DOHH2 (cell line): ENCODE measurements around the gene URI1.

ENCODE experiments used
- H3F3A ChIP-seq: fragments of 200-600 bp; sonication (generic), shearing (Covaris generic); 2 replicates; pipeline ENCODE4 v1.6.0; 2016; ENCODE audit warnings: antibody characterized with exemption, mild to moderate bottlenecking; ENCODE audit not compliant: control insufficient read depth, insufficient read depth
- H3K27ac ChIP-seq: fragments of 200-600 bp; sonication (generic); 2 replicates; pipeline ENCODE4 v1.5.1; 2014; ENCODE audit warnings: low read depth, mild to moderate bottlenecking, low read length, moderate library complexity
- H3K27me3 ChIP-seq: fragments of 200-600 bp; sonication (generic); 2 replicates; pipeline ENCODE4 v1.6.1; 2014; ENCODE audit warnings: mild to moderate bottlenecking, low read length, mixed read lengths; ENCODE audit not compliant: control insufficient read depth
- H3K36me3 ChIP-seq: fragments of 200-600 bp; sonication (generic); 2 replicates; pipeline ENCODE4 v1.6.1; 2014; ENCODE audit warnings: mild to moderate bottlenecking, low read length, moderate library complexity, mixed read lengths; ENCODE audit not compliant: control insufficient read depth
- H3K4me1 ChIP-seq: fragments of 200-600 bp; sonication (generic); 2 replicates; pipeline ENCODE4 v1.6.1; 2014; ENCODE audit warnings: mild to moderate bottlenecking, low read length, mixed read lengths; ENCODE audit not compliant: control insufficient read depth
- H3K4me2 ChIP-seq: fragments of 200-600 bp; sonication (generic); 2 replicates; pipeline ENCODE4 v1.6.0; 2014; ENCODE audit warnings: mild to moderate bottlenecking, low read length, moderate library complexity
- H3K4me3 ChIP-seq: fragments of 200-600 bp; sonication (generic); 2 replicates; pipeline ENCODE4 v1.5.1; 2014; ENCODE audit warnings: mild to moderate bottlenecking, low read length, mixed read lengths
- H3K79me2 ChIP-seq: fragments of 200-600 bp; sonication (generic); 2 replicates; pipeline ENCODE4 v1.6.1; 2014; ENCODE audit warnings: mild to moderate bottlenecking, low read length, mixed read lengths; ENCODE audit not compliant: control insufficient read depth
- H3K9me2 ChIP-seq: fragments of 200-600 bp; sonication (generic); replicated peaks from 2 replicates; pipeline ENCODE4 v1.6.1; 2014; ENCODE audit warnings: mild to moderate bottlenecking, low read length, mixed read lengths; ENCODE audit not compliant: control insufficient read depth
- H3K9me3 ChIP-seq: fragments of 200-600 bp; sonication (generic); 2 replicates; pipeline ENCODE4 v1.6.1; 2014; ENCODE audit warnings: antibody characterized with exemption, low read length, mixed read lengths; ENCODE audit not compliant: control insufficient read depth, insufficient read depth
- H4K20me1 ChIP-seq: fragments of 200-600 bp; sonication (generic); 2 replicates; pipeline ENCODE4 v1.6.0; 2014; ENCODE audit warnings: low read depth, mild to moderate bottlenecking, antibody characterized with exemption, low read length, moderate library complexity; ENCODE audit not compliant: control insufficient read depth, insufficient read depth
- EZH2phosphoT487 ChIP-seq: fragments of 200-600 bp; sonication (generic); IDR thresholded peaks from 2 replicates; pipeline ENCODE4 v1.6.1; 2017; ENCODE audit warnings: borderline replicate concordance, mild to moderate bottlenecking, antibody characterized with exemption, low read length, moderate library complexity, mixed read lengths
- TF ChIP-seq, protein P1 (sequence below): fragments of 200-600 bp; sonication (generic); IDR thresholded peaks from one replicate; pipeline ENCODE4 v1.5.1; 2014; ENCODE audit warnings: antibody characterized with exemption, mild to moderate bottlenecking, low read depth, low read length; ENCODE audit not compliant: poor library complexity, severe bottlenecking

The URI1 gene

DNA sequence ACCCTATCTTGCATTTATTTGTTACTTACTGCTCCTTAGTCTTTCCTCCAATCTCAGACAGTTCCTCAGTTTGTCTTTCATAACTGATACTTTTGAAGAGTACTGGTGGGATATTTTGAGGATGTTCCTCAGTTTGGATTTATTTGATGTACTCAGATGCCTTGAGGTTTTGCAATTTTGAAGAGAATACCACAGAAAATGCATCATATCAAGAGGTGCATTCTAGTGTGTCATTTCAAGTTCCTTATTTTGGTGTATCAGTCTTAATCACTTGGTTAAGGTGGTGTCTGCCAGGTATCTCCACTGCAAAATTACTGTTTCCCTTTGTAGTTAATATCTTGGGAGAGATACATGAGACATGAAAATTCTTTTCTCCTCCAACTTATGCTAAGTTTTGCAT, 75.1 kb downstream of the URI1 start:
- H4K20me1 ChIP-seq, result no peaks in the 10 kb centered on the region
- TF ChIP-seq EZH2phosphoT487, result no peak
- TF ChIP-seq, protein P1, sequence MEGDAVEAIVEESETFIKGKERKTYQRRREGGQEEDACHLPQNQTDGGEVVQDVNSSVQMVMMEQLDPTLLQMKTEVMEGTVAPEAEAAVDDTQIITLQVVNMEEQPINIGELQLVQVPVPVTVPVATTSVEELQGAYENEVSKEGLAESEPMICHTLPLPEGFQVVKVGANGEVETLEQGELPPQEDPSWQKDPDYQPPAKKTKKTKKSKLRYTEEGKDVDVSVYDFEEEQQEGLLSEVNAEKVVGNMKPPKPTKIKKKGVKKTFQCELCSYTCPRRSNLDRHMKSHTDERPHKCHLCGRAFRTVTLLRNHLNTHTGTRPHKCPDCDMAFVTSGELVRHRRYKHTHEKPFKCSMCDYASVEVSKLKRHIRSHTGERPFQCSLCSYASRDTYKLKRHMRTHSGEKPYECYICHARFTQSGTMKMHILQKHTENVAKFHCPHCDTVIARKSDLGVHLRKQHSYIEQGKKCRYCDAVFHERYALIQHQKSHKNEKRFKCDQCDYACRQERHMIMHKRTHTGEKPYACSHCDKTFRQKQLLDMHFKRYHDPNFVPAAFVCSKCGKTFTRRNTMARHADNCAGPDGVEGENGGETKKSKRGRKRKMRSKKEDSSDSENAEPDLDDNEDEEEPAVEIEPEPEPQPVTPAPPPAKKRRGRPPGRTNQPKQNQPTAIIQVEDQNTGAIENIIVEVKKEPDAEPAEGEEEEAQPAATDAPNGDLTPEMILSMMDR, result no peak
- peaks cover 29% of the 10 kb centered on the region for H3K36me3 ChIP-seq
- no peaks in the 10 kb centered on the region for H3K9me2 ChIP-seq
- no peak overlapping the region for H3K4me2 ChIP-seq
- H3K4me3 ChIP-seq, result no peak overlapping the region
- no peaks in the 10 kb centered on the region for H3K4me1 ChIP-seq
- H3F3A ChIP-seq, result 0 out of 2 replicates have a peak, but pooled peaks cover 3% of the 10 kb centered on the region
- no peak overlapping the region for H3K27ac ChIP-seq
- no peaks in the 10 kb centered on the region for H3K79me2 ChIP-seq
- no peaks in the 10 kb centered on the region for H3K27me3 ChIP-seq
- H3K9me3 ChIP-seq, result 0 out of 2 replicates have a peak, but pooled peaks cover 3% of the 10 kb centered on the region

DNA sequence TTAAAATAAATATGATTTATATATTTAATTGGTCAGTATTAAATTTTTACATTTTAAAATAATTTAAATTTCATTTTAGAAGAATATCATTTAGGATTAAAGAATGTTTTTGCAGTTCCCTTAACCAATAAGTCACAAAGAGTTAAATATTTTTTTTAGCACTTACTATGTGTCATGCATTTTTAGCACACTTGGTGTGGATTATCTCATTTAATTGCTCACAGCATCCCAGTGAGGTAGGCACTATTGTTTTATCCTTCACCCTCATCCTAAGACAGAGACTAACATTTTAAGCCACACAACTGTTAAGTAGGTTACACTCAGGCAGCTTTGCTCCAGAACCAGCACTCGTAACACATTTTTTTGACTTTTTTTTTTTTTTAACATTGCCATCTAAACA, 78.2 kb downstream of the URI1 start:
- Histone ChIP-seq H3F3A (0 out of 2 replicates have a peak, but pooled peaks cover 3% of the 10 kb centered on the region), H4K20me1 (no peaks in the 10 kb centered on the region), H3K4me3 (no peak overlapping the region), H3K27me3 (no peaks in the 10 kb centered on the region), H3K27ac (no peak overlapping the region), H3K9me3 (0 out of 2 replicates have a peak, but pooled peaks cover 3% of the 10 kb centered on the region), H3K4me2 (no peak overlapping the region), H3K79me2 (no peaks in the 10 kb centered on the region), H3K4me1 (peaks cover 8% of the 10 kb centered on the region), H3K9me2 (no peaks in the 10 kb centered on the region), H3K36me3 (peaks cover 9% of the 10 kb centered on the region)
- TF ChIP-seq, protein P1, result no peak
- TF ChIP-seq EZH2phosphoT487, result no peak

DNA sequence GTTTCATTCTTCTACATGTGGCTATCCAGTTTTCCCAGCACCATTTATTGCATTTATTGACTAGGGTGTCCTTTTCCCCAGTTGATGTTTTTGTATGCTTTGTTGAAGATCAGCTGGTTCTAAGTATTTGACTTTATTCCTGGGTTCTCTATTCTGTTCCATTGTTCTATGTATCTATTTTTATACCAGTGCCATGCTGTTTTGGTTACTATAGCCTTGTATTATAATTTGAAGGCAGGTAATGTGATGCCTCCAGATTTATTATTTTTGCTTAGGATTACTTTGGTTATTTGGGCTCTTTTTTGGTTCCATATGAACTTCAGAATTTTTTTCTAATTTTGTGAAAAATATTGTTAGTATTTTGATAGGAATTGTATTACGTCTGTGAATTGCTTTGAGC, 80.6 kb downstream of the URI1 start:
- H3K27ac ChIP-seq, result no peak overlapping the region
- H3K79me2 ChIP-seq, result no peaks in the 10 kb centered on the region
- no peaks in the 10 kb centered on the region for H3K9me2 ChIP-seq
- H4K20me1 ChIP-seq, result no peaks in the 10 kb centered on the region
- 0 out of 2 replicates have a peak, but pooled peaks cover 3% of the 10 kb centered on the region for H3K9me3 ChIP-seq
- H3K27me3 ChIP-seq, result no peaks in the 10 kb centered on the region
- no peak overlapping the region for H3K4me2 ChIP-seq
- no peak overlapping the region for H3K4me3 ChIP-seq
- H3K36me3 ChIP-seq, result peaks cover 7% of the 10 kb centered on the region
- H3F3A ChIP-seq, result no peaks in the 10 kb centered on the region
- H3K4me1 ChIP-seq, result peaks cover 8% of the 10 kb centered on the region
- no peak for TF ChIP-seq EZH2phosphoT487
- TF ChIP-seq, protein P1, result no peak

DNA sequence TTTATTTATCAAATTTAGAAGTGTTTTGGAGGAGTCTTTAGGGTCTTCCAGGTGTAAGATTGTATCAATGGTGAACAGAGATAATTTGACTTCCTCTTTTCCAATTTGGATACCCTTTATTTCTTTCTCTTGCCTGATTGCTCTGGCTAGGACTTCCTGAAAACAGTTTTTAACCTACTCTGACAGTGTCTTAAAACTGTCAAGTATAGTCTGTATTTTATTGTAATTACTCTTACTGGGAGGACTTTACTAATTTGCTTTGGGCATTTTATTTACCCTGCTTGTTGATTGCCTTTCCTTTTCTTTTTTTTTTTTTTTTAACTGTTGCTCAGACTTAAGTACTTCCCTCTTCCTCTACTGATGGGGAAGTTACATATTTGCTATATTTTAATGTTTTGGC, 81.3 kb downstream of the URI1 start:
- Histone ChIP-seq H3K4me1 (peaks cover 8% of the 10 kb centered on the region), H3K4me3 (no peak overlapping the region), H3K27me3 (no peaks in the 10 kb centered on the region), H4K20me1 (no peaks in the 10 kb centered on the region), H3K27ac (no peak overlapping the region), H3K9me3 (0 out of 2 replicates have a peak, but pooled peaks cover 3% of the 10 kb centered on the region), H3K36me3 (peaks cover 5% of the 10 kb centered on the region), H3F3A (no peaks in the 10 kb centered on the region), H3K4me2 (no peak overlapping the region), H3K9me2 (no peaks in the 10 kb centered on the region), H3K79me2 (no peaks in the 10 kb centered on the region)
- TF ChIP-seq EZH2phosphoT487, result no peak
- TF ChIP-seq, protein P1, result no peak
